ENCODE data around the gene FAM50A.

DNA sequence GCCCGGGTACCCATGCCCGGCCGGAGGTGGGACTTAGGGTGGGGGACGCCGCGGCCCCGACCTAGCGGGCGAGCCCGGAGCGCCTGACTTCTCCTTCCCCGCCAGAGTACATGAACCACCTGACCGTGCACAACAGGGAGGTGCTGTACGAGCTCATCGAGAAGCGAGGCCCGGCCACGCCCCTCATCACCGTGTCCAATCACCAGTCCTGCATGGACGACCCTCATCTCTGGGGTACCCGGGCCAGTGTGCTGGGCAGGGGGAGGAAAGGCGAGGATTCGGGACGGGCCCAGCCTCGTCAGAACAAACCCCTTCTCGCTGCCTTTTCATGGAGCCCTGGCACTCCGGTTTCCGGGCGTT lies 32.0 kb upstream of the FAM50A start:
- TF ChIP-seq, protein P1, sequence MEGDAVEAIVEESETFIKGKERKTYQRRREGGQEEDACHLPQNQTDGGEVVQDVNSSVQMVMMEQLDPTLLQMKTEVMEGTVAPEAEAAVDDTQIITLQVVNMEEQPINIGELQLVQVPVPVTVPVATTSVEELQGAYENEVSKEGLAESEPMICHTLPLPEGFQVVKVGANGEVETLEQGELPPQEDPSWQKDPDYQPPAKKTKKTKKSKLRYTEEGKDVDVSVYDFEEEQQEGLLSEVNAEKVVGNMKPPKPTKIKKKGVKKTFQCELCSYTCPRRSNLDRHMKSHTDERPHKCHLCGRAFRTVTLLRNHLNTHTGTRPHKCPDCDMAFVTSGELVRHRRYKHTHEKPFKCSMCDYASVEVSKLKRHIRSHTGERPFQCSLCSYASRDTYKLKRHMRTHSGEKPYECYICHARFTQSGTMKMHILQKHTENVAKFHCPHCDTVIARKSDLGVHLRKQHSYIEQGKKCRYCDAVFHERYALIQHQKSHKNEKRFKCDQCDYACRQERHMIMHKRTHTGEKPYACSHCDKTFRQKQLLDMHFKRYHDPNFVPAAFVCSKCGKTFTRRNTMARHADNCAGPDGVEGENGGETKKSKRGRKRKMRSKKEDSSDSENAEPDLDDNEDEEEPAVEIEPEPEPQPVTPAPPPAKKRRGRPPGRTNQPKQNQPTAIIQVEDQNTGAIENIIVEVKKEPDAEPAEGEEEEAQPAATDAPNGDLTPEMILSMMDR (IDR thresholded peaks at IDR 0.05) = no peak
- peak in 1 of 4 donors; percentile 34 for TF ChIP-seq POLR2A (IDR thresholded peaks at IDR 0.05)

Data from upper lobe of left lung (tissue), 4 donors.